Smooth muscle cell (in vitro differentiated cells): ENCODE data around the gene BTBD2. TPM values are rescaled to one million over a fixed set of nuclear protein-coding genes. Genes with fewer than 3 reads are reported as not detected.

Source experiments
- DNase-seq: peaks from one replicate; lab custom pipeline; 2025; ENCODE audit not compliant: unreplicated experiment; lab: John Stamatoyannopoulos, UW
- H2AFZ ChIP-seq: fragments of 200-600 bp; sonication (generic); 2 replicates; pipeline ENCODE4 v1.6.0; 2016; ENCODE audit warnings: antibody characterized with exemption, low read depth, mild to moderate bottlenecking
- H3F3A ChIP-seq: fragments of 200-600 bp; sonication (generic); 2 replicates; pipeline ENCODE4 v1.6.0; 2017; ENCODE audit warnings: antibody characterized with exemption, low read depth
- H3K27ac ChIP-seq: fragments of 200-600 bp; sonication (generic); 2 replicates; pipeline ENCODE4 v1.5.1; 2016; ENCODE audit warnings: low read depth, mild to moderate bottlenecking
- H3K27me3 ChIP-seq: fragments of 200-600 bp; sonication (generic); 2 replicates; pipeline ENCODE4 v1.6.1; 2016; ENCODE audit warnings: low read depth, mild to moderate bottlenecking
- H3K36me3 ChIP-seq: fragments of 200-600 bp; sonication (generic); 2 replicates; pipeline ENCODE4 v1.5.1; 2016; ENCODE audit warnings: low read depth
- H3K4me1 ChIP-seq: fragments of 200-600 bp; sonication (generic); 2 replicates; pipeline ENCODE4 v1.5.1; 2016; ENCODE audit warnings: low read depth
- H3K4me2 ChIP-seq: fragments of 200-600 bp; sonication (generic); 2 replicates; pipeline ENCODE4 v1.6.0; 2016; ENCODE audit warnings: mild to moderate bottlenecking
- H3K4me3 ChIP-seq: fragments of 200-600 bp; sonication (generic); 2 replicates; pipeline ENCODE4 v1.5.1; 2016; ENCODE audit warnings: mild to moderate bottlenecking
- H3K79me2 ChIP-seq: fragments of 200-600 bp; sonication (generic); 2 replicates; pipeline ENCODE4 v1.6.0; 2016; ENCODE audit warnings: low read depth, mild to moderate bottlenecking
- H3K9ac ChIP-seq: fragments of 200-600 bp; sonication (generic); 2 replicates; pipeline ENCODE4 v1.6.0; 2016; ENCODE audit warnings: low read depth
- H3K9me3 ChIP-seq: fragments of 200-600 bp; sonication (generic); replicated peaks from 2 replicates; pipeline ENCODE4 v1.5.1; 2016; ENCODE audit warnings: low read depth
- H4K20me1 ChIP-seq: fragments of 200-600 bp; sonication (generic); 2 replicates; pipeline ENCODE4 v1.6.0; 2016; ENCODE audit warnings: low read depth
- WGBS: methylation state at CpG from one replicate; pipeline ENCODE4 v1.1.7; 2016; ENCODE audit warnings: low lambda C conversion rate; 5-methylcytosine and 5-hydroxymethylcytosine counted together
- polyA plus RNA-seq: library from polyadenylated mRNA; unstranded; fragments of >200 nt; fragmentation: Nextera tagmentation; extraction: Ambion mirVana; gene quantifications from 2 replicates; pipeline ENCODE4 v1.2.1, GENCODE V29; 2016
- total RNA-seq: library from RNA; depleted of rRNA; stranded (reverse); fragments of >200 nt; gene quantifications from 2 replicates; pipeline ENCODE4 v1.2.3, GENCODE V29; 2014
- TF ChIP-seq, protein P1 (sequence below): fragments of 200-600 bp; sonication (generic); IDR thresholded peaks from 2 replicates; pipeline ENCODE4 v1.5.1; 2017; ENCODE audit warnings: borderline replicate concordance, mild to moderate bottlenecking, antibody characterized with exemption; ENCODE audit not compliant: insufficient read depth, poor library complexity, severe bottlenecking

Gene BTBD2
- total and polyA plus RNA-seq, 2 experiments from 2014 or later = 37.8 to 63.2 TPM

DNA sequence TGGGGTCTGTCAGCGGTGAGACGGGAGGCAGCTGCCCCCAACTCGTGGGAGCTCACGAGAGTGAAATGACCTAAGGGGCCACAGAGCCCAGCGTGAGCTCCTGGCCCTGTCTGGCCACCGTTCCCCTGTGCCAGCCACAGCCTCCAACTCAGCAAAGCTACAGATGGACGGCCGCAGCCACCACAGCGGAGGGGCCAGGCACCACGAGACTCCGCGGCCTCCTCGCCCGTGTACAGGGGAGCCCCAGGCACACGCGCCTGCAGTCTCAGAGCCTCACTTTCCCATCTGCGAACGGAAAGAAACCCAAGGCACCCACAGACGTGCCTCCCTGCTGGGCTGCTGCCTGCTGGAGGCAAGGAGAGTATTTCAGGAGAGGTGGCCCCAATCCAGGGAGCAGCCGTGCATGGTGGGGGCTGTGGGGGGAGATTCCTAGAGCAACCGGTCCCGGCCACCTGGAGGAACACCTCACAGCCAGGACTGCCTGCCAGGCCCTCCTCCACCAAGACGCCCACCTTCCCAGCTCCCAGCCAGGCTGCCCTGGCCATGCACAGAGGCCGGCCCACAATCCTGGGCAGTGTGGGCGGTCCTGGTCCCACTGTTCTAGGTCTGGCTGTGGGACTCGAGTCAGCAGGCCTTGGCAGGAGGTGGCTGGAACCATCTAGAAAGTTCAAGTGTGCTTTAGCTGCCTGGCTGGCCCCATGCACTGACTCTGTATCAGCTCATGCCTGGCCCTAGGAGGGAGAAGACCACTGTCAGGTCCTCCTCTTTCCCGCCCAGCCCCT, 33.6 kb upstream of the BTBD2 start:
- peak overlapping the region; percentile 30 for H3K27ac ChIP-seq
- peak overlapping the region; percentile 95 for H3K4me3 ChIP-seq
- H3K9ac ChIP-seq = no peak overlapping the region

DNA sequence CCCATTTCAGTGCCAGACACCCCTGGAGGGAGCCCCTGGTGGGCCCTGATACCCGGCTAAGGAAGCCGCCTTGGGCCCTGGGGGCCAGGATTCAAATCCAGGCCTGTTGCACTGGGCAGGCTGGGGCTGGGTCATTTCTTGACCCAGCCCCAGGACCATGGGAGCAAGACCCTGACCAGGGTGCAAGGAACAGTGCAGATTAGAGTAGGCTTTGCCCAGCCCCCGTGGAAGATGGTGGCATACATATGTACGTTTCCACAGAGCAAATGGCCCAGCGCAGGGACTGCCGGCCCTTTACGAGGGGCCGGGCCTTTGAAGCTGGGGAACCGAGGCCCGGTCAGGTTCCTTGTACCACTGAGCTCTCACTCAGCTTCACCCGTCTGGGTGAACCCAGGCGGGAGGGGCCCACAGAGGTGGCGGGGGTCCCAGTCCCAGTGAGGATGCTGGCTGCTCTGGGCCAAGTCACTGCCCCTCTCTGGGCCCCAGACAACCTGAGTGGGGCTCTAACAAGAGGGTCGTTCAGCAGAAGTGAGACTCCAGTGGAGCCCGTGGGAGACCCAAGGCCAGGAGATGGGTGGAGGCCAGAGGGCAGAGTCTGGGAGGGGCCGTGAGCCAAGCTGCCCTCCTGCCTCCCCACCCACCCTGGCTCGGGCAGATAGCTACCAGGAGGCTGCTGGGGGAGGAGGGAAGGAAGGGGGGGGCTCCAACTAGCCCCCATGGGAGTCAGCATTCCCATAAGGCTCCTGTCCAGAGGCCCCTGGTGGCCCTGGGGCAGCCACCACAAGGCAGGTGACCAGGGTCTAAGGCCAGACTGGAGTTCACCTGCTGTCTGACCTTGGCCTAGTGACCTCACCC, 32.8 kb upstream of the BTBD2 start:
- no peaks in the 10 kb centered on the region for H3K27me3 ChIP-seq
- H4K20me1 ChIP-seq = peaks cover 74% of the 10 kb centered on the region
- H3K79me2 ChIP-seq = peaks cover 44% of the 10 kb centered on the region
- TF ChIP-seq, protein P1, sequence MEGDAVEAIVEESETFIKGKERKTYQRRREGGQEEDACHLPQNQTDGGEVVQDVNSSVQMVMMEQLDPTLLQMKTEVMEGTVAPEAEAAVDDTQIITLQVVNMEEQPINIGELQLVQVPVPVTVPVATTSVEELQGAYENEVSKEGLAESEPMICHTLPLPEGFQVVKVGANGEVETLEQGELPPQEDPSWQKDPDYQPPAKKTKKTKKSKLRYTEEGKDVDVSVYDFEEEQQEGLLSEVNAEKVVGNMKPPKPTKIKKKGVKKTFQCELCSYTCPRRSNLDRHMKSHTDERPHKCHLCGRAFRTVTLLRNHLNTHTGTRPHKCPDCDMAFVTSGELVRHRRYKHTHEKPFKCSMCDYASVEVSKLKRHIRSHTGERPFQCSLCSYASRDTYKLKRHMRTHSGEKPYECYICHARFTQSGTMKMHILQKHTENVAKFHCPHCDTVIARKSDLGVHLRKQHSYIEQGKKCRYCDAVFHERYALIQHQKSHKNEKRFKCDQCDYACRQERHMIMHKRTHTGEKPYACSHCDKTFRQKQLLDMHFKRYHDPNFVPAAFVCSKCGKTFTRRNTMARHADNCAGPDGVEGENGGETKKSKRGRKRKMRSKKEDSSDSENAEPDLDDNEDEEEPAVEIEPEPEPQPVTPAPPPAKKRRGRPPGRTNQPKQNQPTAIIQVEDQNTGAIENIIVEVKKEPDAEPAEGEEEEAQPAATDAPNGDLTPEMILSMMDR = no peak
- WGBS = 92% methylated on average over 14 of the region's 17 CpGs
- H3K36me3 ChIP-seq = no peaks in the 10 kb centered on the region
- H3K9me3 ChIP-seq = no peaks in the 10 kb centered on the region
- no peak overlapping the region for H2AFZ ChIP-seq
- no peak overlapping the region for H3K27ac ChIP-seq
- no peak overlapping the region for H3K9ac ChIP-seq
- no peaks in the 10 kb centered on the region for H3F3A ChIP-seq
- H3K4me3 ChIP-seq = no peak overlapping the region
- no peak for DNase-seq
- peak overlapping the region; percentile 99 for H3K4me2 ChIP-seq
- peaks cover 9% of the 10 kb centered on the region for H3K4me1 ChIP-seq

More for the DNA sequence above, 33.6 kb upstream of the BTBD2 start:
- no peak for DNase-seq
- H3K36me3 ChIP-seq = no peaks in the 10 kb centered on the region
- 83% methylated on average over 24 of the region's 27 CpGs for WGBS
- TF ChIP-seq, protein P1 = no peak
- H3K27me3 ChIP-seq = no peaks in the 10 kb centered on the region
- H3K79me2 ChIP-seq = peaks cover 44% of the 10 kb centered on the region
- H3K4me2 ChIP-seq = peak overlapping the region; percentile 99
- H4K20me1 ChIP-seq = peaks cover 66% of the 10 kb centered on the region
- H3F3A ChIP-seq = no peaks in the 10 kb centered on the region
- H3K9me3 ChIP-seq = no peaks in the 10 kb centered on the region
- no peak overlapping the region for H2AFZ ChIP-seq
- H3K4me1 ChIP-seq = peaks cover 9% of the 10 kb centered on the region

DNA sequence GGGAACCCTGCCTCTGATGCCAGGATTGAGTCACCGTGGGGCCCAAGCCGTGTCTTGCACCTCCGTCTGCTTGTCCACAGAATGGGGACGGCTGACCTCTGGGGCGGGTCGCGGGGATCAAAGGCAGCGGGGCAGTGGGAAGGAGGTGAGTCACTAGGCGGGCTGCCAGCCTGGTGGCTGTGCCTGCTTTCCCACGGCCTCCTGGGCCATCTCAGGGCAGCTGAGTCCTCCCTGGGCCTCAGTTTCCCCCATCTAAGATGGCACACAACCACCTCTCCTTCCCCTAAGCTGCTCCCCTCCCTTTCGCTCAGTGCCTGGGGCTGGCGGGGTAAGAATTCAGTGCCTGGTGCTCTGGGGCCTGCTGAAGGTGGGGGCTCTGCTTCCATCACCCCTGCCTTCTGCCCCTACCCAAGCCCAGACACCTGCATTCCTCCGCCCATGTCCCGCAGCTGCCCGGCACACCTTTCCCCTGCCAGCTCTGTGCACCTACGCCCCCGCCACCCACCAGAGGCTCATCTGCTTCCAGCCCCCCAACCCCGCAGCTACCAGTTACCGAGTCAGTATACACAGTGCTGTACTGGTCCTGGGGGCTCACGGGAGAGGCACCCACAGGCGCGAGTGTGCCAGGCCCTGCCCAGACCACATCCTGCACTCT, 32.1 kb upstream of the BTBD2 start:
- peak overlapping the region; percentile 99 for H3K4me2 ChIP-seq
- H3K79me2 ChIP-seq = peaks cover 44% of the 10 kb centered on the region
- H4K20me1 ChIP-seq = peaks cover 76% of the 10 kb centered on the region
- WGBS = 64% methylated on average over 22 of the region's 22 CpGs
- no peak overlapping the region for H3K27ac ChIP-seq
- H3K9ac ChIP-seq = no peak overlapping the region
- no peak overlapping the region for H3K4me3 ChIP-seq
- H3F3A ChIP-seq = no peaks in the 10 kb centered on the region
- DNase-seq = no peak
- no peak overlapping the region for H2AFZ ChIP-seq
- H3K27me3 ChIP-seq = no peaks in the 10 kb centered on the region
- peaks cover 12% of the 10 kb centered on the region for H3K4me1 ChIP-seq
- TF ChIP-seq, protein P1 = no peak
- H3K36me3 ChIP-seq = no peaks in the 10 kb centered on the region
- no peaks in the 10 kb centered on the region for H3K9me3 ChIP-seq
